Measurements from ENCODE around the gene NOG. TPM values are rescaled to one million over a fixed set of nuclear protein-coding genes. Genes with fewer than 3 reads are reported as not detected.

The NOG gene
- total and polyA plus RNA-seq, 7 donors, result 0.16 to 0.52 (median 0.36) TPM; not detected in 4

DNA sequence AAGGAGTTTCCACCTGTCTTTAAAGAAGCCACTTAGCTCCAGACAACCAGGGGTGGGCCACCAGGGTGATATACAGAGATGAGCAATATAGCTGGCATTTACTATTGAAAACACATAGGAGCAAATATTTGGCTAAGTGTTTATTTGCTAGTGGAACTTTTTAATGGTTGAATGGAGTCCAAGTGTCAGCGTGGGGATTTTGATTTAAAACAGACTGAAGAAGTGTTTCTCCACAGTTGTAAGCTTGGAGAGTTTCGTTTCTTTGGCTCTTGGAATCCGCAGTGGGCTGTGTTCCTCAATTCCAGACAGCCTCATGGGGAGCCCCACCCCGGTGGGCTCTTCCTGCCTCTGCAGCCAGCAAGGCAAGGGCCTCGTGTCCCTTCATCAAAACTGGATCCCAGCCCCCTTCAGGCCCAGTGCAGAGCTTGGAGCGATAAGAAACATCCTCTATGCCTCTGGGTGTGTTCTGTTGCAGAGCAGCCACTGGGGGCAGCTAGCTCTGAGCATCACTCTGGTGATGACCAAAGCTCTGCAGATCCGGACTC lies 36.1 kb downstream of the NOG start:
- no peak overlapping the region for H3K4me3 ChIP-seq
- 33 to 37% methylated on average over 7 of the region's 7 CpGs for WGBS, 2 donors
- no peak for DNase-seq

GRCh38 chr17:56630202-56630601 lies 36.7 kb downstream of the NOG start:
- peaks cover 0 to 4% (median 0%) of the 10 kb centered on the region in 3 donors for H3K27me3 ChIP-seq
- DNase-seq, result no peak
- H3K9me3 ChIP-seq, result no peaks in the 10 kb centered on the region
- no peak overlapping the region for H3K27ac ChIP-seq
- 74 to 76% methylated on average over 4 of the region's 4 CpGs for WGBS, 2 donors
- H3K4me3 ChIP-seq, result no peak overlapping the region
- TF ChIP-seq POLR2A (IDR thresholded peaks at IDR 0.05) (no peak), EP300 (IDR thresholded peaks at IDR 0.05) (no peak), POLR2AphosphoS5 (IDR thresholded peaks at IDR 0.05) (no peak), CTCF (IDR thresholded peaks at IDR 0.05) (no peak)
- no peaks in the 10 kb centered on the region for H3K36me3 ChIP-seq
- intact Hi-C loops (cut with DNase I), result no loop called here
- peaks cover 0 to 17% (median 14%) of the 10 kb centered on the region in 4 donors for H3K4me1 ChIP-seq

More for the DNA sequence above, 36.1 kb downstream of the NOG start:
- Histone ChIP-seq H3K27me3 (peaks cover 0 to 4% (median 0%) of the 10 kb centered on the region in 3 donors), H3K9me3 (no peaks in the 10 kb centered on the region), H3K27ac (no peak overlapping the region), H3K4me1 (peaks cover 0 to 17% (median 14%) of the 10 kb centered on the region in 4 donors), H3K36me3 (no peaks in the 10 kb centered on the region)
- TF ChIP-seq CTCF (IDR thresholded peaks at IDR 0.05), result peak in 2 of 4 experiments; percentile 24 to 33
- TF ChIP-seq POLR2AphosphoS5 (IDR thresholded peaks at IDR 0.05), result peak in 1 of 4 donors; percentile 53
- TF ChIP-seq EP300 (IDR thresholded peaks at IDR 0.05), result no peak
- intact Hi-C loops (cut with DNase I), result no loop called here

DNA sequence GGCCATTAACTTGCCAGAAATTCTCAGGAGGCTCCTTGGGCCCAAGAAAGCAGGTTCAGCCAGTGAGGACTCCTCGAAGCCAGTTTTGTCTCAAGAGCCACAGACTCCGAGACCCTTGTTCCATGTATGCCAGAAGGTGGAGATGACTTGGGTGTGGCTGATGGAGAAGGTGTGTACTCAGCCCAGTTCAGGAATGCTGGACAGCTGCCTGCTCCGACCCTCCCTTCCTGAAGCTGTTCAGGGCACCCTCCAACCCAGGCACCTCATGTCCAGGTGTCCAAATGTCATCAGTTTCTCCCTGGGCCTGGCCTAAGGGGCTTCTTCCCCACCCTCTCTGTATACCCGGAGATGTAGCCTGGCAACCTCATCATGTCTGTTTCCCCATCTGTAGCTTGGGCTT lies 40.2 kb downstream of the NOG start:
- intact Hi-C loops (cut with DNase I), result no loop called here
- WGBS, 2 donors, result 38 to 83% methylated on average over 4 of the region's 4 CpGs

GRCh38 chr17:56635641-56636040 lies 42.1 kb downstream of the NOG start:
- 65 to 78% methylated on average over 1 of the region's 1 CpG for WGBS, 2 donors

More for the DNA sequence above, 40.2 kb downstream of the NOG start:
- H3K27me3 ChIP-seq, result peaks cover 0 to 15% (median 2%) of the 10 kb centered on the region in 3 donors
- no peaks in the 10 kb centered on the region for H3K9me3 ChIP-seq
- no peak overlapping the region for H3K27ac ChIP-seq
- peaks cover 0 to 28% (median 26%) of the 10 kb centered on the region in 4 donors for H3K4me1 ChIP-seq
- TF ChIP-seq CTCF (IDR thresholded peaks at IDR 0.05) (no peak), POLR2AphosphoS5 (IDR thresholded peaks at IDR 0.05) (no peak), POLR2A (IDR thresholded peaks at IDR 0.05) (no peak), EP300 (IDR thresholded peaks at IDR 0.05) (no peak)
- no peak overlapping the region for H3K4me3 ChIP-seq
- H3K36me3 ChIP-seq, result no peaks in the 10 kb centered on the region
- peak; percentile 55 for DNase-seq

More at GRCh38 chr17:56635641-56636040, 42.1 kb downstream of the NOG start:
- Histone ChIP-seq H3K4me1 (peaks cover 0 to 13% (median 12%) of the 10 kb centered on the region in 4 donors), H3K9me3 (no peaks in the 10 kb centered on the region), H3K27me3 (peaks cover 0 to 24% (median 7%) of the 10 kb centered on the region in 3 donors), H3K4me3 (no peak overlapping the region), H3K36me3 (no peaks in the 10 kb centered on the region), H3K27ac (no peak overlapping the region)
- TF ChIP-seq POLR2A (IDR thresholded peaks at IDR 0.05) (no peak), EP300 (IDR thresholded peaks at IDR 0.05) (no peak), POLR2AphosphoS5 (IDR thresholded peaks at IDR 0.05) (no peak), CTCF (IDR thresholded peaks at IDR 0.05) (no peak)
- no peak for DNase-seq
- intact Hi-C loops (cut with DNase I), result no loop called here
